Renal cortical epithelial cell (primary cell): ENCODE results near the gene FOXP1. TPM values are rescaled to one million over a fixed set of nuclear protein-coding genes. Genes with fewer than 3 reads are reported as not detected.
"Not testable (repeated sequence)": the region's sequence is repeated elsewhere in the genome, so short reads cannot be mapped to it uniquely, and the experiment has no call there.

Experiments used
- DNase-seq: peaks from one replicate; pipeline ENCODE4 v3.0.0-alpha.2; 2011; ENCODE audit warnings: low read depth
- total RNA-seq: library from RNA; depleted of rRNA; stranded (reverse); fragments of >200 nt; gene quantifications from 2 replicates; pipeline ENCODE4 v1.2.3, GENCODE V29; 2014

FOXP1 gene
- total RNA-seq, 1 donor from 2014 or later = 56.5 TPM

GRCh38 chr3:71451812-71452211 is 131.7 kb downstream of the FOXP1 start:
- no peak for DNase-seq

GRCh38 chr3:71451060-71451459 is 132.5 kb downstream of the FOXP1 start:
- DNase-seq = no peak

GRCh38 chr3:71450162-71450561 is 133.4 kb downstream of the FOXP1 start:
- DNase-seq = no peak

- DNase-seq = peak; percentile 59
Measured at GRCh38 chr3:71447803-71448202, 135.7 kb downstream of the FOXP1 start.

- DNase-seq = no peak
Measured at GRCh38 chr3:71447197-71447596, 136.3 kb downstream of the FOXP1 start.

- DNase-seq = no peak
Measured at GRCh38 chr3:71446734-71447133, 136.8 kb downstream of the FOXP1 start.

- DNase-seq = no peak
Measured at GRCh38 chr3:71446260-71446659, 137.3 kb downstream of the FOXP1 start.

GRCh38 chr3:71444861-71445259 is 138.7 kb downstream of the FOXP1 start:
- DNase-seq = no peak

- DNase-seq = peak; percentile 51
Measured at GRCh38 chr3:71444028-71444860, 139.3 kb downstream of the FOXP1 start.

- no peak for DNase-seq
Measured at GRCh38 chr3:71443332-71443731, 140.2 kb downstream of the FOXP1 start.

GRCh38 chr3:71442652-71443042 is 140.9 kb downstream of the FOXP1 start:
- no peak for DNase-seq

GRCh38 chr3:71441925-71442651 is 141.4 kb downstream of the FOXP1 start:
- DNase-seq = no peak

GRCh38 chr3:71441217-71441924 is 142.2 kb downstream of the FOXP1 start:
- DNase-seq = peak; percentile 70

GRCh38 chr3:71438904-71439303 is 144.6 kb downstream of the FOXP1 start:
- no peak for DNase-seq

- no peak for DNase-seq
Measured at GRCh38 chr3:71438071-71438685, 145.3 kb downstream of the FOXP1 start.

GRCh38 chr3:71436337-71436736 is 147.2 kb downstream of the FOXP1 start:
- DNase-seq = no peak

GRCh38 chr3:71435836-71436235 is 147.7 kb downstream of the FOXP1 start:
- DNase-seq = not testable (repeated sequence)

- no peak for DNase-seq
Measured at GRCh38 chr3:71433631-71434030, 149.9 kb downstream of the FOXP1 start.

- no peak for DNase-seq
Measured at GRCh38 chr3:71432044-71432975, 151.2 kb downstream of the FOXP1 start.

GRCh38 chr3:71430941-71431552 is 152.5 kb downstream of the FOXP1 start:
- peak; percentile 93 for DNase-seq
